ENCODE results near the gene TEX22.

DNA sequence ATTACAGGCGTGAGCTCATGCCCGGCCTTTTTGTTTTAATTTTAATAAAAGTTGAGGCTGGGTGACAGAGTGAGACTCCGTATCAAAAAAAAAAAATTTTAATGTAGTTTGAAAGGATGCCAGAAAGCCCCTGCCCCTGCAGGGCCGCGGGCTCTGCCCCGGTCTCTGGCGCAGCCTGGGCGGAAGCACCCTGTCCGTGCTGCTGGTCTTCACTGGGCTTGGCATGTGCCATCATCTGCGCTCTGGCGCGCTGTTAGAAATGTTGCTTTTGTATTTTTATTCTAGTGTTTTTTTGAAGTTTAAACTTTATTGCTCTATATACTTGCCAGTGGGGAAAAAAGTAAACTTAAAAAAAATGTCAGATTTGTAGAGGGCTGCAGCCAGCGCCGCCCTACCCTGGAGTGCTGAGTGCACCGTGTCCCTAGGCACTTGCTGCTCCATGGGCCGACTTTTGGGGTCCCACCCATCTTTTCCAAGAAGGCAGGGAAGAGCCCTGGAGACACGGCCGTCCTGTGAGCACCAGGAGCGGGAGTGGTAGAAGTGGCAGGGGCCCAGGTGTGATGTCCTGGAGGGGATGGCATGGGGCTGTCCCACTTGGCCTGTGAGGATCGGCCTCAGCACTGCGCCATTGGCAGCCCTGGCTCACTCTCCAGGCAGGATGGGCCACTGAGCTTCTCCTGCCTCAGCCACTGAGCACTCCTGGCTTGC is 25.3 kb downstream of the TEX22 start:
- TF ChIP-seq EZH2 (IDR thresholded peaks at IDR 0.05; ENCODE audit: low read depth, unreplicated experiment) (no peak), JUNB (IDR thresholded peaks at IDR 0.05; ENCODE audit: unreplicated experiment) (no peak), POLR2AphosphoS5 (IDR thresholded peaks at IDR 0.05; ENCODE audit: low read depth) (no peak), CREB1 (CRISPR knock-in tag; IDR thresholded peaks at IDR 0.05; ENCODE audit: low read depth) (no peak), STAT1 (IDR thresholded peaks at IDR 0.05; ENCODE audit: unreplicated experiment) (no peak), EZH2phosphoT487 (IDR thresholded peaks at IDR 0.05; ENCODE audit: unreplicated experiment) (no peak), ZNF331 (CRISPR knock-in tag; IDR thresholded peaks at IDR 0.05; ENCODE audit: low read depth) (no peak), NANOG (IDR thresholded peaks at IDR 0.05; ENCODE audit: borderline replicate concordance) (no peak)
- TF ChIP-seq, protein P1, sequence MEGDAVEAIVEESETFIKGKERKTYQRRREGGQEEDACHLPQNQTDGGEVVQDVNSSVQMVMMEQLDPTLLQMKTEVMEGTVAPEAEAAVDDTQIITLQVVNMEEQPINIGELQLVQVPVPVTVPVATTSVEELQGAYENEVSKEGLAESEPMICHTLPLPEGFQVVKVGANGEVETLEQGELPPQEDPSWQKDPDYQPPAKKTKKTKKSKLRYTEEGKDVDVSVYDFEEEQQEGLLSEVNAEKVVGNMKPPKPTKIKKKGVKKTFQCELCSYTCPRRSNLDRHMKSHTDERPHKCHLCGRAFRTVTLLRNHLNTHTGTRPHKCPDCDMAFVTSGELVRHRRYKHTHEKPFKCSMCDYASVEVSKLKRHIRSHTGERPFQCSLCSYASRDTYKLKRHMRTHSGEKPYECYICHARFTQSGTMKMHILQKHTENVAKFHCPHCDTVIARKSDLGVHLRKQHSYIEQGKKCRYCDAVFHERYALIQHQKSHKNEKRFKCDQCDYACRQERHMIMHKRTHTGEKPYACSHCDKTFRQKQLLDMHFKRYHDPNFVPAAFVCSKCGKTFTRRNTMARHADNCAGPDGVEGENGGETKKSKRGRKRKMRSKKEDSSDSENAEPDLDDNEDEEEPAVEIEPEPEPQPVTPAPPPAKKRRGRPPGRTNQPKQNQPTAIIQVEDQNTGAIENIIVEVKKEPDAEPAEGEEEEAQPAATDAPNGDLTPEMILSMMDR (conservative IDR thresholded peaks at IDR 0.05; ENCODE audit: low read depth in 2 of 2), result no peak
- TF ChIP-seq, protein P2, sequence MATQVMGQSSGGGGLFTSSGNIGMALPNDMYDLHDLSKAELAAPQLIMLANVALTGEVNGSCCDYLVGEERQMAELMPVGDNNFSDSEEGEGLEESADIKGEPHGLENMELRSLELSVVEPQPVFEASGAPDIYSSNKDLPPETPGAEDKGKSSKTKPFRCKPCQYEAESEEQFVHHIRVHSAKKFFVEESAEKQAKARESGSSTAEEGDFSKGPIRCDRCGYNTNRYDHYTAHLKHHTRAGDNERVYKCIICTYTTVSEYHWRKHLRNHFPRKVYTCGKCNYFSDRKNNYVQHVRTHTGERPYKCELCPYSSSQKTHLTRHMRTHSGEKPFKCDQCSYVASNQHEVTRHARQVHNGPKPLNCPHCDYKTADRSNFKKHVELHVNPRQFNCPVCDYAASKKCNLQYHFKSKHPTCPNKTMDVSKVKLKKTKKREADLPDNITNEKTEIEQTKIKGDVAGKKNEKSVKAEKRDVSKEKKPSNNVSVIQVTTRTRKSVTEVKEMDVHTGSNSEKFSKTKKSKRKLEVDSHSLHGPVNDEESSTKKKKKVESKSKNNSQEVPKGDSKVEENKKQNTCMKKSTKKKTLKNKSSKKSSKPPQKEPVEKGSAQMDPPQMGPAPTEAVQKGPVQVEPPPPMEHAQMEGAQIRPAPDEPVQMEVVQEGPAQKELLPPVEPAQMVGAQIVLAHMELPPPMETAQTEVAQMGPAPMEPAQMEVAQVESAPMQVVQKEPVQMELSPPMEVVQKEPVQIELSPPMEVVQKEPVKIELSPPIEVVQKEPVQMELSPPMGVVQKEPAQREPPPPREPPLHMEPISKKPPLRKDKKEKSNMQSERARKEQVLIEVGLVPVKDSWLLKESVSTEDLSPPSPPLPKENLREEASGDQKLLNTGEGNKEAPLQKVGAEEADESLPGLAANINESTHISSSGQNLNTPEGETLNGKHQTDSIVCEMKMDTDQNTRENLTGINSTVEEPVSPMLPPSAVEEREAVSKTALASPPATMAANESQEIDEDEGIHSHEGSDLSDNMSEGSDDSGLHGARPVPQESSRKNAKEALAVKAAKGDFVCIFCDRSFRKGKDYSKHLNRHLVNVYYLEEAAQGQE (IDR thresholded peaks at IDR 0.05; ENCODE audit: unreplicated experiment), result no peak
- TF ChIP-seq, protein P3, sequence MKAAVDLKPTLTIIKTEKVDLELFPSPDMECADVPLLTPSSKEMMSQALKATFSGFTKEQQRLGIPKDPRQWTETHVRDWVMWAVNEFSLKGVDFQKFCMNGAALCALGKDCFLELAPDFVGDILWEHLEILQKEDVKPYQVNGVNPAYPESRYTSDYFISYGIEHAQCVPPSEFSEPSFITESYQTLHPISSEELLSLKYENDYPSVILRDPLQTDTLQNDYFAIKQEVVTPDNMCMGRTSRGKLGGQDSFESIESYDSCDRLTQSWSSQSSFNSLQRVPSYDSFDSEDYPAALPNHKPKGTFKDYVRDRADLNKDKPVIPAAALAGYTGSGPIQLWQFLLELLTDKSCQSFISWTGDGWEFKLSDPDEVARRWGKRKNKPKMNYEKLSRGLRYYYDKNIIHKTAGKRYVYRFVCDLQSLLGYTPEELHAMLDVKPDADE (IDR thresholded peaks at IDR 0.05), result no peak
